Measurements from ENCODE around the gene TRIM58. TPM values are rescaled to one million over a fixed set of nuclear protein-coding genes. Genes with fewer than 3 reads are reported as not detected.

Gene TRIM58
- total and polyA plus RNA-seq, 9 donors, result 1.4 to 6.4 (median 3.3) TPM

GRCh38 chr1:247845011-247845692 lies 11.8 kb upstream of the TRIM58 start:
- 67% methylated on average over 12 of the region's 12 CpGs for WGBS (ENCODE audit: insufficient coverage)
- no peak overlapping the region for H3K4me3 ChIP-seq (ENCODE audit: low read length)
- no peaks in the 10 kb centered on the region for H3K36me3 ChIP-seq (ENCODE audit: control insufficient read depth, insufficient read depth, low read length)
- no peaks in the 10 kb centered on the region for H3K9me3 ChIP-seq (replicated peaks; ENCODE audit: control insufficient read depth, low read depth, low read length)
- no peak overlapping the region for H3K27ac ChIP-seq (ENCODE audit: low read length)
- H3K4me1 ChIP-seq (ENCODE audit: control insufficient read depth, insufficient read depth, low read length), result no peaks in the 10 kb centered on the region
- no peak for DNase-seq
- H3K27me3 ChIP-seq (ENCODE audit: control insufficient read depth, insufficient read depth, low read length), result no peaks in the 10 kb centered on the region

GRCh38 chr1:247845693-247846017 lies 11.3 kb upstream of the TRIM58 start:
- H3K4me3 ChIP-seq (ENCODE audit: low read length), result no peak overlapping the region
- H3K27me3 ChIP-seq (ENCODE audit: control insufficient read depth, insufficient read depth, low read length), result no peaks in the 10 kb centered on the region
- WGBS (ENCODE audit: insufficient coverage), result 88% methylated on average over 2 of the region's 5 CpGs
- DNase-seq, result no peak
- H3K36me3 ChIP-seq (ENCODE audit: control insufficient read depth, insufficient read depth, low read length), result no peaks in the 10 kb centered on the region
- no peaks in the 10 kb centered on the region for H3K4me1 ChIP-seq (ENCODE audit: control insufficient read depth, insufficient read depth, low read length)
- H3K27ac ChIP-seq (ENCODE audit: low read length), result no peak overlapping the region
- H3K9me3 ChIP-seq (replicated peaks; ENCODE audit: control insufficient read depth, low read depth, low read length), result no peaks in the 10 kb centered on the region

GRCh38 chr1:247848346-247848745 lies 8.6 kb upstream of the TRIM58 start:
- H3K4me1 ChIP-seq (ENCODE audit: control insufficient read depth, insufficient read depth, low read length), result no peaks in the 10 kb centered on the region
- no peaks in the 10 kb centered on the region for H3K36me3 ChIP-seq (ENCODE audit: control insufficient read depth, insufficient read depth, low read length)
- WGBS (ENCODE audit: insufficient coverage), result 92% methylated on average over 5 of the region's 7 CpGs
- H3K27me3 ChIP-seq (ENCODE audit: control insufficient read depth, insufficient read depth, low read length), result no peaks in the 10 kb centered on the region
- no peak overlapping the region for H3K27ac ChIP-seq (ENCODE audit: low read length)
- no peak for DNase-seq
- H3K4me3 ChIP-seq (ENCODE audit: low read length), result no peak overlapping the region
- no peaks in the 10 kb centered on the region for H3K9me3 ChIP-seq (replicated peaks; ENCODE audit: control insufficient read depth, low read depth, low read length)

GRCh38 chr1:247849616-247850015 lies 7.4 kb upstream of the TRIM58 start:
- WGBS (ENCODE audit: insufficient coverage), result no CpG with 5 or more reads among the region's 1 CpG
- Histone ChIP-seq H3K27ac (ENCODE audit: low read length) (no peak overlapping the region), H3K27me3 (ENCODE audit: control insufficient read depth, insufficient read depth, low read length) (no peaks in the 10 kb centered on the region), H3K9me3 (replicated peaks; ENCODE audit: control insufficient read depth, low read depth, low read length) (no peaks in the 10 kb centered on the region), H3K4me1 (ENCODE audit: control insufficient read depth, insufficient read depth, low read length) (no peaks in the 10 kb centered on the region), H3K4me3 (ENCODE audit: low read length) (no peak overlapping the region), H3K36me3 (ENCODE audit: control insufficient read depth, insufficient read depth, low read length) (no peaks in the 10 kb centered on the region)
- no peak for DNase-seq

- no peak overlapping the region for H3K27ac ChIP-seq (ENCODE audit: low read length)
- no peaks in the 10 kb centered on the region for H3K9me3 ChIP-seq (replicated peaks; ENCODE audit: control insufficient read depth, low read depth, low read length)
- peak; percentile 4 for DNase-seq
- H3K4me1 ChIP-seq (ENCODE audit: control insufficient read depth, insufficient read depth, low read length), result no peaks in the 10 kb centered on the region
- WGBS (ENCODE audit: insufficient coverage), result 80% methylated on average over 13 of the region's 14 CpGs
- H3K4me3 ChIP-seq (ENCODE audit: low read length), result no peak overlapping the region
- H3K36me3 ChIP-seq (ENCODE audit: control insufficient read depth, insufficient read depth, low read length), result no peaks in the 10 kb centered on the region
- peaks cover 16% of the 10 kb centered on the region for H3K27me3 ChIP-seq (ENCODE audit: control insufficient read depth, insufficient read depth, low read length)
Measured at GRCh38 chr1:247854899-247855545, 2.0 kb upstream of the TRIM58 start.

- Histone ChIP-seq H3K27ac (ENCODE audit: low read length) (no peak overlapping the region), H3K36me3 (ENCODE audit: control insufficient read depth, insufficient read depth, low read length) (no peaks in the 10 kb centered on the region), H3K4me1 (ENCODE audit: control insufficient read depth, insufficient read depth, low read length) (no peaks in the 10 kb centered on the region), H3K27me3 (ENCODE audit: control insufficient read depth, insufficient read depth, low read length) (peaks cover 16% of the 10 kb centered on the region), H3K4me3 (ENCODE audit: low read length) (no peak overlapping the region), H3K9me3 (replicated peaks; ENCODE audit: control insufficient read depth, low read depth, low read length) (no peaks in the 10 kb centered on the region)
- 53% methylated on average over 2 of the region's 4 CpGs for WGBS (ENCODE audit: insufficient coverage)
- DNase-seq, result no peak
Measured at GRCh38 chr1:247855911-247856310, 1.1 kb upstream of the TRIM58 start.

- WGBS (ENCODE audit: insufficient coverage), result 24% methylated on average over 9 of the region's 15 CpGs
- Histone ChIP-seq H3K4me3 (ENCODE audit: low read length) (no peak overlapping the region), H3K4me1 (ENCODE audit: control insufficient read depth, insufficient read depth, low read length) (no peaks in the 10 kb centered on the region), H3K27ac (ENCODE audit: low read length) (no peak overlapping the region), H3K27me3 (ENCODE audit: control insufficient read depth, insufficient read depth, low read length) (peaks cover 16% of the 10 kb centered on the region), H3K36me3 (ENCODE audit: control insufficient read depth, insufficient read depth, low read length) (no peaks in the 10 kb centered on the region), H3K9me3 (replicated peaks; ENCODE audit: control insufficient read depth, low read depth, low read length) (no peaks in the 10 kb centered on the region)
- no peak for DNase-seq
Measured at GRCh38 chr1:247857985-247858619, 1.1 kb downstream of the TRIM58 start.

- Histone ChIP-seq H3K4me3 (ENCODE audit: low read length) (no peak overlapping the region), H3K9me3 (replicated peaks; ENCODE audit: control insufficient read depth, low read depth, low read length) (no peaks in the 10 kb centered on the region), H3K4me1 (ENCODE audit: control insufficient read depth, insufficient read depth, low read length) (no peaks in the 10 kb centered on the region), H3K27me3 (ENCODE audit: control insufficient read depth, insufficient read depth, low read length) (peaks cover 7% of the 10 kb centered on the region), H3K27ac (ENCODE audit: low read length) (no peak overlapping the region), H3K36me3 (ENCODE audit: control insufficient read depth, insufficient read depth, low read length) (no peaks in the 10 kb centered on the region)
- DNase-seq, result no peak
- WGBS (ENCODE audit: insufficient coverage), result 60% methylated on average over 2 of the region's 4 CpGs
Measured at GRCh38 chr1:247862756-247863155, 5.8 kb downstream of the TRIM58 start.

GRCh38 chr1:247864644-247865043 lies 7.7 kb downstream of the TRIM58 start:
- H3K9me3 ChIP-seq (replicated peaks; ENCODE audit: control insufficient read depth, low read depth, low read length), result peaks cover 5% of the 10 kb centered on the region
- no peak for DNase-seq
- H3K27me3 ChIP-seq (ENCODE audit: control insufficient read depth, insufficient read depth, low read length), result no peaks in the 10 kb centered on the region
- 75% methylated on average over 16 of the region's 17 CpGs for WGBS (ENCODE audit: insufficient coverage)
- no peaks in the 10 kb centered on the region for H3K36me3 ChIP-seq (ENCODE audit: control insufficient read depth, insufficient read depth, low read length)
- H3K4me1 ChIP-seq (ENCODE audit: control insufficient read depth, insufficient read depth, low read length), result no peaks in the 10 kb centered on the region
- no peak overlapping the region for H3K4me3 ChIP-seq (ENCODE audit: low read length)
- H3K27ac ChIP-seq (ENCODE audit: low read length), result no peak overlapping the region

- H3K4me3 ChIP-seq (ENCODE audit: low read length), result no peak overlapping the region
- no peaks in the 10 kb centered on the region for H3K27me3 ChIP-seq (ENCODE audit: control insufficient read depth, insufficient read depth, low read length)
- 34% methylated on average over 4 of the region's 6 CpGs for WGBS (ENCODE audit: insufficient coverage)
- DNase-seq, result no peak
- H3K36me3 ChIP-seq (ENCODE audit: control insufficient read depth, insufficient read depth, low read length), result no peaks in the 10 kb centered on the region
- no peaks in the 10 kb centered on the region for H3K4me1 ChIP-seq (ENCODE audit: control insufficient read depth, insufficient read depth, low read length)
- H3K27ac ChIP-seq (ENCODE audit: low read length), result no peak overlapping the region
- H3K9me3 ChIP-seq (replicated peaks; ENCODE audit: control insufficient read depth, low read depth, low read length), result peaks cover 10% of the 10 kb centered on the region
Measured at GRCh38 chr1:247865416-247865815, 8.4 kb downstream of the TRIM58 start.

Measured in muscle of leg (tissue), 11 donors.